HG03175 (cell line): ENCODE results near the gene TBC1D1.
"Not testable (repeated sequence)": the region's sequence is repeated elsewhere in the genome, so short reads cannot be mapped to it uniquely, and the experiment has no call there.

ENCODE experiments used
- ATAC-seq: cut with Tn5 transposase; IDR thresholded peaks from one replicate; pipeline ENCODE4 v1.9.1; 2021; ENCODE audit warnings: mild to moderate bottlenecking, moderate library complexity; ENCODE audit not compliant: unreplicated experiment

TBC1D1 gene

GRCh38 chr4:37960098-37960497 lies 69.2 kb downstream of the TBC1D1 start, which contains the start of gene PTTG2:
Gene PTTG2 (plus strand): TSS chr4:37960398. CDS start chr4:37960435, 37 bp downstream.
- no peak for ATAC-seq

DNA sequence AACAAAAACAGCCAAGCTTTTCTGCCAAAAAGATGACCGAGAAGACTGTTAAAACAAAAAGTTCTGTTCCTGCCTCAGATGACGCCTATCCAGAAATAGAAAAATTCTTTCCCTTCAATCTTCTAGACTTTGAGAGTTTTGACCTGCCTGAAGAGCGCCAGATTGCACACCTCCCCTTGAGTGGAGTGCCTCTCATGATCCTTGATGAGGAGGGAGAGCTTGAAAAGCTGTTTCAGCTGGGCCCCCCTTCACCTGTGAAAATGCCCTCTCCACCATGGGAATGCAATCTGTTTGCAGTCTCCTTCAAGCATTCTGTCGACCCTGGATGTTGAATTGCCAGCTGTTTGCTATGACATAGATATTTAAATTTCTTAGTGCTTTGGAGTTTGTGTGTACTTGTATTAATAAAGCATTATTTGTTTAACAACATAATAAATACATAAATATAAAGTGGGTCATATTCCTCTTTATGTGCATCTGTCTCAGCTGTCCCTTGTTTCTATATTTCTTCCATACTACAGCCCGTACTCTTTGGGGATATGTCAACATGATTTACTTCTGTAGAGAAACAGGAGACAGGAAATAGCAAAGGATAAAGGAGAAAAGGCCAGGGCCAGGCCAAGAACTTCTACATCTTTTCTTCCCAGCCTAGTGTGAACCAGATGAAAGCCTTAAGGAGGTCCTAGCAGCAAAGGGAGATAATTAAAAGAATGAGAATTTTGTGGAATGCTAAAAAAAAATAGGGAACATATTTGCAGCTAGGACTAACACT lies 70.0 kb downstream of the TBC1D1 start:
- no peak for ATAC-seq

DNA sequence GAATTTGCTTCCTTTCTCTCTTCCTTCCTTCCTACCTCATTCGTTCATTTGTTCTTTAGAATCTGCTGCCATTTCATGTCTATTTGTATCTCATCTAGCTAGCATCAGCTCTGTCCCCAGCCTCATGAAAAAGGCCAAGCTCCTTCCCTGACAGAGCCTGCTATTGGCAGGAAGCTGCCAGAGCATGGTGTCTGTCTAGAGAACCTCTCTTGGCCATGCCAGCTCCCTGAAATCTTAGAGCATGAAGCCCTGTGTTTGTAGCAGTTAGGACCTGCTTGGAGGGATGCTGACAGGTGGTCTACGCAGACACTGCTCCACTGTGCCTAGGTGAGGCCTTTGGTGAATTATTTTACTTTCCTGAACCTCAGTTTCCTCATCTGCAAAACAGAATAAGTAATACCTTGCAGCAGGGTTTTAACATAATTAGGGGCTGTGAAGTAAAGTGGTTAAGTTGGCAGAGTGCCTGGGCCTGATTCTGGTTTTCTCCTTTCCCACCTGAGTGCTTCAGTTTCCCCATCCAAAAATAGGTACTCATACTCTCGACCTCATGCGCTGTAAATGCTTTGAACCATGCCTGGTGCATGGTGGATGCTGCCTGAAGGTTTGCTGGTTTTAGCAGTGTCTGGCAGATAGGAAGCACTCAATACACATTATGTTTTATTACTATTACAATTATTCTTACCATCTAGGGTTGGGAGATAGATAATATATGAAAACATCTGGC lies 74.0 kb downstream of the TBC1D1 start:
- ATAC-seq: peak; percentile 60

DNA sequence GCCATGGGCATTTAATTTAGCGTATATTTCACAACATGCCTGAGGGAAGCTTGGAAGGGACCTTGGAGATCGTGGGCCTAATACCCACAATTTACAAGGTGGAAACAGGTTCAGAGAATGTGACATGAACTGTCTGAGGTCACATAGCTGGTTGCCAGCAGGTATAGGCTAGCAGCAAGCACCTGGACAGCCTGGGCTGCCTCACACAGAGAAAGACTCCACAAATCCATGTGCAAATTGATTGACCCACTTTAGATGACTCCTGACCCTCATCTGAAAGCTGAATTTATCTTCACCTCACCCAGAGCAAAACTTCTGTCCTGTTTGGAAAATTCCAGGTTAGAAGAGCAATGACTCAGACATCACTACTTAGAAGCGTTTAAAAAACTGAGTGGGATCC lies 75.2 kb downstream of the TBC1D1 start:
- no peak for ATAC-seq

DNA sequence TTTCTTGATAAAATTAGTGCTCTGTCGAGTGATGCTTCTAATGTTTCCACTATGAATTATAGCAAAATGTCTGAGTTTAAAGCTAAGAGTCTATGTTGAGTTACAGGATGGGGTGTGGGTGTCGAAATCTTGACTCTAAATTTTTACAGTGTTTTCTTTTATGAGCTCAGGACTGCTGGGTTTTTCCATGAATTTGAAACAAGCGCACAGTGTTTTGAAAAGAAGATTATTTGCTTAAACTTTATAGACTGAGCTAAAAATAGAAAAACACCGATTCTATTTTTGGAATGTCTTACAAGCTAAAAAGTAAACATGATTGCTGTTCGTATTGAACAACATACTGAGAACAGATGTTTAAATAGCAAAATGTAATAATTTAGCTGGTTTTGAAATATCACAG lies 76.9 kb downstream of the TBC1D1 start:
- ATAC-seq: no peak

GRCh38 chr4:37968747-37969146 lies 77.9 kb downstream of the TBC1D1 start:
- no peak for ATAC-seq

- ATAC-seq: peak; percentile 70
Observed at GRCh38 chr4:37970702-37971101, 79.8 kb downstream of the TBC1D1 start.

GRCh38 chr4:37971202-37971601 lies 80.3 kb downstream of the TBC1D1 start:
- no peak for ATAC-seq

GRCh38 chr4:37973441-37973840 lies 82.6 kb downstream of the TBC1D1 start:
- ATAC-seq: no peak

DNA sequence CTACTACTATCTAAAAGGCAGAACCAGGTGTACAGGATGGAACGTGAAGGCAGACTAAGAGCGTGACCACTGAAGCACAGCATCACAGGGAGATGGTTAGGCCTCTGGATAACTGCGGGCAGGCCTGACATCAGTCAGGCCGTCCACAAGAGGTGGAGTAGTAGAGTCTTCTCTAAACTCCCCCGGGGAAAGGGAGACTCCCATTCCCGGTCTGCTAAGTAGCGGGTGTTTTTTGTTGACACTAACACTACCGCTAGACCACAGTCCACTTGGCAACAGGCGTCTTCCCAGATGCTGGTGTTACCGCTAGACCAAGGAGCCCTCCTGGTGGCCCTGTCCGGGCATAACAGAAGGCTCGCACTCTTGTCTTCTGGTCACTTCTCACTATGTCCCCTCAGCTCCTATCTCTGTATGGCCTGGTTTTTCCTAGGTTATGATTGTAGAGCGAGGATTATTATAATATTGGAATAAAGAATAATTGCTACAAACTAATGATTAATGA lies 84.5 kb downstream of the TBC1D1 start:
- ATAC-seq: not testable (repeated sequence)

DNA sequence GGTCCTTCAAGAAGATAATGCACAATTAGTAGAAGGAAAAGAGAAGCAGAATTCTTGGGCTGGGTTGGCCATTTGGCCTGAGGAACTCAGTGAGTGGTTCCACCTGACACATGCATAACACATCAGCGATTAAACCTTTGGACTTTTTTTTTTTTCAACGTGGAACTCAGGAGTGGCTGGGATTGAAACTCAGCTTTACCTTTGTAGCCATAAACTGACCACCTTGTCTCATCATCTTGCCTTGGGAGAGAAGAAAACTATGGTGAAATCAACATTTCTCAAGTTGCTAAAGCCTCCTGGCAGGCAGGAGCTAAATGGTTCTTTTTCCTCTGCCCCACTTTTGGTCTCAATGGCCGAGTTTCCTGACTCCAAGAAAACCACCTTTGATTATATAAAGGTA lies 85.6 kb downstream of the TBC1D1 start:
- ATAC-seq: no peak

- peak; percentile 79 for ATAC-seq
Observed at GRCh38 chr4:37976991-37977470, 86.1 kb downstream of the TBC1D1 start.

DNA sequence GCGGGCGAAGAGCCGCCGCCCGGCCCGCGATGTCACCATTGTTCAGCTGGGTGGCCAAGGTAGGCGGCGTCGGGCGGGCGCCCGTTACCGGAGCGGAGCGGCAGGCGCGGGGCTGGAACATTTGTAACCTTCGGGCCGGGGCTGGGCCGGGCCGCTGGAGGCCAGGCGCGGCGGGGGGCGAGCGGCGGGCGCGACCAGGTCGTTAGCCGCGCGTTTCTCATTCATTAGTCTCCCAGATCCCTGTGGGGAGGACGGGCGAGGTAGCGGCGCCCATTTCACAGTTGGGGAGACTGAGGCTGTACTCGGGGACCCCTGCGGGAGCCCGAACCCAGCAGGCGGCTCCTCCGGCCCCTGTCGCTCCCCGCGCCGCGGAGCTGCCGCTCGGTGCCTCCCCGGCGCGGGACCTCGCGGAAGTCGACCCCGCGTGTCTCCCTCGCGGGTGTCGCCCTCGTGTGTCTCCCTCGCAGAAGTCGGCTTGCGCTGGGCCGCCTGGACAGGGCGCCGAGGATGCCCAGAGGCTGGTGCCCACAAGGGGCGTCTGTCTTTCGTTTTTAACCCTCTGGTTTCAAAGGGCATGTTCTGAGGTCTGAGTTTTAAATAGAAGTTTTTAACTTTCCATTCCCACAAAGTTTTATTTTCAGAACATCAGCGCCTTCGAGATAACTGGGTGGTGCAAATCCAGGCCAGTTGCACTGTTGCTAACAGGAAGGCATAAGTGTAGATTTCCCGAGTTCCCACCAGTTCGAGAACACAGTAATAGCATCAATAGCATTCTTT lies 86.8 kb downstream of the TBC1D1 start:
- ATAC-seq: peak; percentile 62

DNA sequence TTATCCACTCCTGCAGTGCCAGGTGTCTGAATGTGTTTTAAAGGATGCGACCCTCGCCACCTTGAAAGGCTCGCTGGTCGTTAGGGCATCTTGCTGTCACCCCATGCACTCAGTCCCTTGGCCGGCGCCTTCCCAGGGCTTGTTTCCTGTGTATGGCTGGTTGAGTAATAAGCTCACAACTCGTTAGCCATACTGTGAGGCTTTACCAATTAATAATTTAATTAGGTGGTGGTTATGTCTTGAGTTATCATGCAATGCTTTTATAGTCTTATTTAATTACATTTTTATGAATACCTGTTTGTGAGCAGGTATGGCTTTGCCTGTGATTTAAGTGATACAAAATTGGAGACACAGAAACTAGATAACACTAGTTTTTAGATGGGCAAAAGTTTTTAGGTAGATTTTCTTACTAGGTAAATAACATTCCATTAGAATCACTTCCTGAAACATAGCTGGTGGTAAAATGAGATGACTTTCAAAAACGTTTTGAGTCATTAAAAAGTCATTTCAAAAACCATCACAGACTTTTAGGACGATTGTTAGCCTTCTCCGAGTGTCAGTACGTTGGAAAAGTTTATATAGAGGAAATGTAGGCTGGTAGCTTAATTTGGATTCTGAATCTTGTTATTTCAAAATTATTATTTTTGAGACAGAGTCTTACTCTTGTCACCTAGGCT lies 87.5 kb downstream of the TBC1D1 start:
- peak; percentile 35 for ATAC-seq

DNA sequence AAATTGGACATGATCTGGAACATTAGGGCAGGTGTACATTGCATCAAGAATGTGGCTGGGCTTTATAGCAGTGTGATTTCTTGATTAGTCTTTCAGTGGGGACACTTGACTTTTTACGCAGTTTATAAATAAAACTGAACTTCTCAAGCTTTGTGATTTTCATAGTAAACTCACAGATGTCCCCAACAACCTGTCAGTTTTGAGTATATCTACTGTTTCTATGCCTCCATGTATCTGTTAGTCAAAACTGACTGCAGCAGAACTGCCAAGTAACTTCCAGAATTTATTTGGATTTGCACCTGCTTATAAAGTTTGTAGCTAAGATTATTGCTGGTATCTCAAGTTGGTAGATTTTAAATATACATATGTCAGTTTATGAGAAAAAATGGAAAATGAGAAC lies 89.4 kb downstream of the TBC1D1 start:
- no peak for ATAC-seq

DNA sequence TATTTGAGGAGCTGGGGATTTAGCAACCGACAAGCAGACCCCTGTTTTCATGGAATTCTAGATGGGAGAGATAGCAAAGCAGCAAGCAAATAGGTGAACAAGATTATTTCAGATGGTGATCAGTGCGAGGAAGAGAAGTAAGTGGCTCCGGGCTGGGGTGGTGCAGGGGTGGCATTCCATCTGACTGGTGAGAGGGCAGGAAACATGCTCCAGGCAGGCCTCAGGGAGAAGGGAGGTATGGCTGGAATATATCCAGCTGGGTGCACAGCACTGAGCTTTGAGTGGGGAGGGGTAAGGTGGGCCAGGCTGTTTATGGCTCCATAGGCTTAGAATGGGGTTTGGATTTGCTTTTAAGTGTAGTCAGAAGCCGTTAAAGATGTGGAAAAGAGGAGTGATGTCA lies 90.5 kb downstream of the TBC1D1 start:
- ATAC-seq: no peak

- no peak for ATAC-seq
Observed at GRCh38 chr4:37981844-37982720, 91.2 kb downstream of the TBC1D1 start.

DNA sequence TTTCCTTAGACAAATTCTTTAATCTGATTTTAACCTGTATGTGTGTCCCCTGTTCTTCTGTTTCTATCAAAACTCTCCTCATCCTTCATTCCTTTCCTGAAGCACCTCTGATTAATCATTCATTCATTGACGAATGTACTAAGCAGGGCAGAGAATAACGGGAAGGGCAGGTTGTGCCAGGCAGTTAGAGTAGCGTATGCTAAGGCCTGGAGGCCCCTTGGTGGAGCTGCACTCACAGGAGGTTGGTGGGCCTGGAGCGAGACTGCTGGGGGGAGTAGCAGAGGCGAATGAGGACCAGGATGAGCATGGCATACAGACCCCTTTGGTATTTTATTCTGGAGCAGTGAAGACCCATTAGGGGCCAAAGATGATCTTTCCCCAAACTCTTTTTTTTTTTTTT lies 91.9 kb downstream of the TBC1D1 start:
- ATAC-seq: no peak

GRCh38 chr4:37983951-37984350 lies 93.1 kb downstream of the TBC1D1 start:
- ATAC-seq: no peak
